ENCODE data around the gene VANGL2. TPM values are rescaled to one million over a fixed set of nuclear protein-coding genes. Genes with fewer than 3 reads are reported as not detected.

Gene VANGL2
- total and polyA plus RNA-seq, 4 donors, result 1.3 to 13.9 (median 2.2) TPM

GRCh38 chr1:160459056-160459455, 58.7 kb downstream of the VANGL2 start:
- TF ChIP-seq, protein P1, sequence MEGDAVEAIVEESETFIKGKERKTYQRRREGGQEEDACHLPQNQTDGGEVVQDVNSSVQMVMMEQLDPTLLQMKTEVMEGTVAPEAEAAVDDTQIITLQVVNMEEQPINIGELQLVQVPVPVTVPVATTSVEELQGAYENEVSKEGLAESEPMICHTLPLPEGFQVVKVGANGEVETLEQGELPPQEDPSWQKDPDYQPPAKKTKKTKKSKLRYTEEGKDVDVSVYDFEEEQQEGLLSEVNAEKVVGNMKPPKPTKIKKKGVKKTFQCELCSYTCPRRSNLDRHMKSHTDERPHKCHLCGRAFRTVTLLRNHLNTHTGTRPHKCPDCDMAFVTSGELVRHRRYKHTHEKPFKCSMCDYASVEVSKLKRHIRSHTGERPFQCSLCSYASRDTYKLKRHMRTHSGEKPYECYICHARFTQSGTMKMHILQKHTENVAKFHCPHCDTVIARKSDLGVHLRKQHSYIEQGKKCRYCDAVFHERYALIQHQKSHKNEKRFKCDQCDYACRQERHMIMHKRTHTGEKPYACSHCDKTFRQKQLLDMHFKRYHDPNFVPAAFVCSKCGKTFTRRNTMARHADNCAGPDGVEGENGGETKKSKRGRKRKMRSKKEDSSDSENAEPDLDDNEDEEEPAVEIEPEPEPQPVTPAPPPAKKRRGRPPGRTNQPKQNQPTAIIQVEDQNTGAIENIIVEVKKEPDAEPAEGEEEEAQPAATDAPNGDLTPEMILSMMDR (IDR thresholded peaks at IDR 0.05; ENCODE audit: control extremely low read depth, extremely low read depth), result no peak
- no peak overlapping the region for H3K4me3 ChIP-seq
- no peaks in the 10 kb centered on the region for H3K36me3 ChIP-seq (ENCODE audit: control insufficient read depth in 4 of 4, insufficient read depth in 4 of 4, low read length in 4 of 4)
- H3K9ac ChIP-seq (ENCODE audit: insufficient read depth in 1 of 2, low read length in 2 of 2), result no peak overlapping the region
- ATAC-seq (ENCODE audit: insufficient read depth, low FRiP score), result no peak
- H3K27me3 ChIP-seq (ENCODE audit: control insufficient read depth in 3 of 3, insufficient read depth in 3 of 3, low read length in 2 of 3), result no peaks in the 10 kb centered on the region
- peak in 2 of 3 donors; percentile 13 to 14 for DNase-seq
- WGBS, 2 donors, result 22 to 75% methylated on average over 2 of the region's 2 CpGs
- H3K9me3 ChIP-seq (ENCODE audit: control insufficient read depth in 4 of 4, insufficient read depth in 3 of 4, low read length in 3 of 4), result no peaks in the 10 kb centered on the region
- H3K4me1 ChIP-seq (ENCODE audit: control insufficient read depth in 5 of 5, insufficient read depth in 5 of 5, low read length in 5 of 5), result no peaks in the 10 kb centered on the region
- H3K27ac ChIP-seq (ENCODE audit: low read depth in 1 of 2, low read length in 1 of 2), result no peak overlapping the region

DNA sequence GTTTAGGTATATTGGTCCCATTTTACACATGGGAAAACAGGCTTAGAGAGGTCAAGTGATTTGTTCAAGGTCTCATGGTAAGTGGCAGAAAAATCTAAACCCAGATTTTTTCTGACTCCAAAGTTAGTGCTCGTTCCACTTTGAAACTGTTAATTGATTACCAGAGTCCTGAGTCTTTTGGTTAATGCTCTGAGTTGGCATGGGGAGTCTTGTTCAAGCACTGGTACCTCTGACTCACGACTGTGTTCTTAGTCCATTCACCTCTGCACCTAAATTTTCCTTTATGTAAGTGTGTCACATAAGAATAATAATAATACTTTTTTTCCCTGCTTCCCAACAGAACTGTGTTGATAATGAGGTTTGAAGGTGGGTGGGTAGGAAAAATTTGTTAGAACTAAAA, 59.3 kb downstream of the VANGL2 start:
- no peaks in the 10 kb centered on the region for H3K36me3 ChIP-seq (ENCODE audit: control insufficient read depth in 4 of 4, insufficient read depth in 4 of 4, low read length in 4 of 4)
- no peaks in the 10 kb centered on the region for H3K4me1 ChIP-seq (ENCODE audit: control insufficient read depth in 5 of 5, insufficient read depth in 5 of 5, low read length in 5 of 5)
- ATAC-seq (ENCODE audit: insufficient read depth, low FRiP score), result no peak
- no peaks in the 10 kb centered on the region for H3K9me3 ChIP-seq (ENCODE audit: control insufficient read depth in 4 of 4, insufficient read depth in 3 of 4, low read length in 3 of 4)
- no peak overlapping the region for H3K9ac ChIP-seq (ENCODE audit: insufficient read depth in 1 of 2, low read length in 2 of 2)
- no peak for DNase-seq
- TF ChIP-seq, protein P1 (IDR thresholded peaks at IDR 0.05; ENCODE audit: control extremely low read depth, extremely low read depth), result no peak
- 87 to 89% methylated on average over 2 of the region's 2 CpGs for WGBS, 2 donors
- no peak overlapping the region for H3K4me3 ChIP-seq
- no peaks in the 10 kb centered on the region for H3K27me3 ChIP-seq (ENCODE audit: control insufficient read depth in 3 of 3, insufficient read depth in 3 of 3, low read length in 2 of 3)
- H3K27ac ChIP-seq (ENCODE audit: low read depth in 1 of 2, low read length in 1 of 2), result no peak overlapping the region

DNA sequence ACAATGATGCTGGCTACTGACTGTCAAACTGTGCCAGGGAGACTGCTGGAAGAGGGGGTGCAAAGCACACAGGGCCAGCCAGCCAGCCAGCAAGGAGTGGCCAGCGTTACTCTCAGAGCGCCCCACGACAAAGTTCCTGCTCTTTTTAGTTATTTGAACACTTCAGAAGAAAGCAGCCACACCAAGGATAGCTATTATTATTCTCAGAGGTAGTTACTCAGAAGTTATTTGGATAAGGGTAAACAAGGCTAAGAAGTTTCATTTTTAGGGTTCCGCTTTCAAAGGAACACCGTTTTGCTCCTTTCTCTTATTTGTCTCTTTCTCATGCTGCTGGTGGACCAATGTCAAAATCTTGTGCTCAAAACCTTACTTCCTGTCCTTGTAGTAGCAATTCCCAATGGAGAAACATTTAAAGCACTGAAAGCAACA, 59.9 kb downstream of the VANGL2 start:
- DNase-seq, result no peak
- Histone ChIP-seq H3K27me3 (ENCODE audit: control insufficient read depth in 3 of 3, insufficient read depth in 3 of 3, low read length in 2 of 3) (no peaks in the 10 kb centered on the region), H3K4me3 (no peak overlapping the region), H3K9ac (ENCODE audit: insufficient read depth in 1 of 2, low read length in 2 of 2) (no peak overlapping the region), H3K36me3 (ENCODE audit: control insufficient read depth in 4 of 4, insufficient read depth in 4 of 4, low read length in 4 of 4) (no peaks in the 10 kb centered on the region), H3K27ac (ENCODE audit: low read depth in 1 of 2, low read length in 1 of 2) (no peak overlapping the region), H3K4me1 (ENCODE audit: control insufficient read depth in 5 of 5, insufficient read depth in 5 of 5, low read length in 5 of 5) (no peaks in the 10 kb centered on the region), H3K9me3 (ENCODE audit: control insufficient read depth in 4 of 4, insufficient read depth in 3 of 4, low read length in 3 of 4) (no peaks in the 10 kb centered on the region)
- 69 to 80% methylated on average over 5 of the region's 5 CpGs for WGBS, 2 donors
- TF ChIP-seq, protein P1 (IDR thresholded peaks at IDR 0.05; ENCODE audit: control extremely low read depth, extremely low read depth), result no peak
- ATAC-seq (ENCODE audit: insufficient read depth, low FRiP score), result no peak

GRCh38 chr1:160460683-160461287, 60.4 kb downstream of the VANGL2 start:
- Histone ChIP-seq H3K36me3 (ENCODE audit: control insufficient read depth in 4 of 4, insufficient read depth in 4 of 4, low read length in 4 of 4) (no peaks in the 10 kb centered on the region), H3K9ac (ENCODE audit: insufficient read depth in 1 of 2, low read length in 2 of 2) (no peak overlapping the region), H3K4me1 (ENCODE audit: control insufficient read depth in 5 of 5, insufficient read depth in 5 of 5, low read length in 5 of 5) (no peaks in the 10 kb centered on the region), H3K9me3 (ENCODE audit: control insufficient read depth in 4 of 4, insufficient read depth in 3 of 4, low read length in 3 of 4) (no peaks in the 10 kb centered on the region), H3K4me3 (no peak overlapping the region), H3K27ac (ENCODE audit: low read depth in 1 of 2, low read length in 1 of 2) (no peak overlapping the region), H3K27me3 (ENCODE audit: control insufficient read depth in 3 of 3, insufficient read depth in 3 of 3, low read length in 2 of 3) (no peaks in the 10 kb centered on the region)
- DNase-seq, result no peak
- 67% methylated on average over 4 of the region's 4 CpGs for WGBS, 2 donors
- no peak for ATAC-seq (ENCODE audit: insufficient read depth, low FRiP score)
- TF ChIP-seq, protein P1 (IDR thresholded peaks at IDR 0.05; ENCODE audit: control extremely low read depth, extremely low read depth), result no peak
